HG02884 (cell line): Measurements from ENCODE around the gene FAM170B.

Experiments used
- ATAC-seq: cut with Tn5 transposase; IDR thresholded peaks from one replicate; pipeline ENCODE4 v1.9.1; 2021; ENCODE audit warnings: mild to moderate bottlenecking, moderate library complexity; ENCODE audit not compliant: unreplicated experiment

The FAM170B gene

GRCh38 chr10:49169776-49170175 lies 36.0 kb upstream of the FAM170B start:
- no peak for ATAC-seq

- no peak for ATAC-seq
Measured at GRCh38 chr10:49168831-49169500, 35.1 kb upstream of the FAM170B start.

- ATAC-seq, result no peak
Measured at GRCh38 chr10:49168171-49168540, 34.3 kb upstream of the FAM170B start.

GRCh38 chr10:49167425-49168170 lies 33.8 kb upstream of the FAM170B start:
- ATAC-seq, result no peak

- no peak for ATAC-seq
Measured at GRCh38 chr10:49166484-49167400, 32.9 kb upstream of the FAM170B start.

- no peak for ATAC-seq
Measured at GRCh38 chr10:49165821-49166483, 32.1 kb upstream of the FAM170B start.

GRCh38 chr10:49165259-49165658 lies 31.4 kb upstream of the FAM170B start:
- ATAC-seq, result no peak

GRCh38 chr10:49164559-49165188 lies 30.9 kb upstream of the FAM170B start:
- ATAC-seq, result peak; percentile 95

GRCh38 chr10:49163741-49164140 lies 29.9 kb upstream of the FAM170B start:
- no peak for ATAC-seq

GRCh38 chr10:49162761-49163310 lies 29.0 kb upstream of the FAM170B start:
- ATAC-seq, result no peak

GRCh38 chr10:49162063-49162462 lies 28.2 kb upstream of the FAM170B start:
- no peak for ATAC-seq

GRCh38 chr10:49161411-49161997 lies 27.7 kb upstream of the FAM170B start:
- no peak for ATAC-seq

GRCh38 chr10:49160814-49161213 lies 27.0 kb upstream of the FAM170B start:
- ATAC-seq, result no peak

GRCh38 chr10:49160110-49160509 lies 26.3 kb upstream of the FAM170B start:
- ATAC-seq, result no peak

GRCh38 chr10:49158915-49159314 lies 25.1 kb upstream of the FAM170B start:
- no peak for ATAC-seq

- no peak for ATAC-seq
Measured at GRCh38 chr10:49158404-49158803, 24.6 kb upstream of the FAM170B start.

- ATAC-seq, result no peak
Measured at GRCh38 chr10:49157229-49157628, 23.4 kb upstream of the FAM170B start.

GRCh38 chr10:49154641-49155040 lies 20.8 kb upstream of the FAM170B start:
- no peak for ATAC-seq

GRCh38 chr10:49153971-49154370 lies 20.1 kb upstream of the FAM170B start:
- ATAC-seq, result no peak

GRCh38 chr10:49153115-49153514 lies 19.3 kb upstream of the FAM170B start:
- no peak for ATAC-seq
